HG03159 (cell line): ENCODE measurements around the gene RD3L.
A peak's percentile ranks its signal among the peaks of the same experiment; 100 is the strongest.
"Not testable (repeated sequence)": the region's sequence is repeated elsewhere in the genome, so short reads cannot be mapped to it uniquely, and the experiment has no call there.

Source experiments
- ATAC-seq: cut with Tn5 transposase; IDR thresholded peaks from one replicate; pipeline ENCODE4 v1.9.1; 2021; ENCODE audit warnings: mild to moderate bottlenecking, moderate library complexity; ENCODE audit not compliant: unreplicated experiment

Gene RD3L

GRCh38 chr14:103928011-103928890, 14.1 kb downstream of the RD3L start, which contains the start of gene TDRD9:
TDRD9 (plus strand) TSS chr14:103928456; CDS start chr14:103928510, 54 bp downstream.
- no peak for ATAC-seq

- no peak for ATAC-seq
These were observed 14.8 kb downstream of the RD3L start for GRCh38 chr14:103927566-103927965.

GRCh38 chr14:103925316-103925715, 17.0 kb downstream of the RD3L start:
- no peak for ATAC-seq

- ATAC-seq: no peak
These were observed 18.5 kb downstream of the RD3L start for GRCh38 chr14:103923863-103924262.

- not testable (repeated sequence) for ATAC-seq
These were observed 20.5 kb downstream of the RD3L start for GRCh38 chr14:103921855-103922200.

- ATAC-seq: peak; percentile 92
These were observed 21.1 kb downstream of the RD3L start for GRCh38 chr14:103920981-103921854.

GRCh38 chr14:103916636-103917262, 25.6 kb downstream of the RD3L start:
- ATAC-seq: no peak

GRCh38 chr14:103915616-103916015, 26.7 kb downstream of the RD3L start:
- no peak for ATAC-seq

GRCh38 chr14:103910984-103911383, 31.3 kb downstream of the RD3L start:
- ATAC-seq: no peak

GRCh38 chr14:103910262-103910935, 31.9 kb downstream of the RD3L start:
- ATAC-seq: no peak

- no peak for ATAC-seq
These were observed 32.6 kb downstream of the RD3L start for GRCh38 chr14:103909531-103910261.

GRCh38 chr14:103908580-103908979, 33.7 kb downstream of the RD3L start:
- ATAC-seq: no peak

GRCh38 chr14:103905842-103906456, 36.4 kb downstream of the RD3L start:
- ATAC-seq: no peak

GRCh38 chr14:103904493-103905107, 37.7 kb downstream of the RD3L start:
- ATAC-seq: no peak

- ATAC-seq: no peak
These were observed 42.5 kb downstream of the RD3L start for GRCh38 chr14:103899833-103900232.

- no peak for ATAC-seq
These were observed 43.0 kb downstream of the RD3L start for GRCh38 chr14:103899316-103899715.

GRCh38 chr14:103898711-103899110, 43.6 kb downstream of the RD3L start:
- no peak for ATAC-seq

- ATAC-seq: no peak
These were observed 44.1 kb downstream of the RD3L start for GRCh38 chr14:103898204-103898603.
